Right renal cortex interstitium (tissue), 3 donors: ENCODE results near the gene DACT1. TPM values are rescaled to one million over a fixed set of nuclear protein-coding genes. Genes with fewer than 3 reads are reported as not detected.

Experiments
- DNase-seq, 3 donors: peaks; one replicate each; pipeline ENCODE4 v3.0.0-alpha.2; 2013; ENCODE audit warnings: low read depth in 3 of 3, low spot score in 2 of 3
- polyA plus RNA-seq, 3 donors: library from polyadenylated mRNA; unstranded; fragments of 120-200 nt; gene quantifications; one replicate each; pipeline ENCODE4 v1.2.1, GENCODE V29; 2013; ENCODE audit not compliant: insufficient read length in 3 of 3

Gene DACT1
- polyA plus RNA-seq, 3 donors = 28.4 to 39.1 (median 35.5) TPM

GRCh38 chr14:58663494-58664111 is 25.8 kb downstream of the DACT1 start:
- DNase-seq = no peak

- no peak for DNase-seq
Measured at GRCh38 chr14:58665773-58666500, 28.2 kb downstream of the DACT1 start.

- no peak for DNase-seq
Measured at GRCh38 chr14:58666737-58667136, 29.0 kb downstream of the DACT1 start.

GRCh38 chr14:58667900-58668299 is 30.1 kb downstream of the DACT1 start:
- DNase-seq = no peak

GRCh38 chr14:58668848-58669480 is 31.2 kb downstream of the DACT1 start:
- DNase-seq = no peak

GRCh38 chr14:58669556-58670200 is 31.9 kb downstream of the DACT1 start:
- no peak for DNase-seq

GRCh38 chr14:58671024-58671423 is 33.3 kb downstream of the DACT1 start:
- no peak for DNase-seq

GRCh38 chr14:58671436-58671835 is 33.7 kb downstream of the DACT1 start:
- no peak for DNase-seq

- DNase-seq = no peak
Measured at GRCh38 chr14:58673722-58674121, 36.0 kb downstream of the DACT1 start.

GRCh38 chr14:58677001-58677400 is 39.2 kb downstream of the DACT1 start:
- DNase-seq = no peak

- no peak for DNase-seq
Measured at GRCh38 chr14:58677517-58677916, 39.8 kb downstream of the DACT1 start.

GRCh38 chr14:58677996-58678395 is 40.2 kb downstream of the DACT1 start:
- DNase-seq = no peak

GRCh38 chr14:58680698-58681097 is 42.9 kb downstream of the DACT1 start:
- DNase-seq = no peak

- no peak for DNase-seq
Measured at GRCh38 chr14:58687232-58687795, 49.6 kb downstream of the DACT1 start.

- peak in 1 of 3 donors; percentile 23 for DNase-seq
Measured at GRCh38 chr14:58690801-58691516, 53.2 kb downstream of the DACT1 start.

- DNase-seq = no peak
Measured at GRCh38 chr14:58693048-58693447, 55.3 kb downstream of the DACT1 start.

GRCh38 chr14:58695514-58695913 is 57.8 kb downstream of the DACT1 start:
- no peak for DNase-seq

- DNase-seq = no peak
Measured at GRCh38 chr14:58697266-58697929, 59.6 kb downstream of the DACT1 start.
